ENCODE data around the gene ZC3H10. TPM values are rescaled to one million over a fixed set of nuclear protein-coding genes. Genes with fewer than 3 reads are reported as not detected.

Gene ZC3H10, protein sequence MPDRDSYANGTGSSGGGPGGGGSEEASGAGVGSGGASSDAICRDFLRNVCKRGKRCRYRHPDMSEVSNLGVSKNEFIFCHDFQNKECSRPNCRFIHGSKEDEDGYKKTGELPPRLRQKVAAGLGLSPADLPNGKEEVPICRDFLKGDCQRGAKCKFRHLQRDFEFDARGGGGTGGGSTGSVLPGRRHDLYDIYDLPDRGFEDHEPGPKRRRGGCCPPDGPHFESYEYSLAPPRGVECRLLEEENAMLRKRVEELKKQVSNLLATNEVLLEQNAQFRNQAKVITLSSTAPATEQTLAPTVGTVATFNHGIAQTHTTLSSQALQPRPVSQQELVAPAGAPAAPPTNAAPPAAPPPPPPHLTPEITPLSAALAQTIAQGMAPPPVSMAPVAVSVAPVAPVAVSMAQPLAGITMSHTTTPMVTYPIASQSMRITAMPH
- 2.4 to 3.7 TPM (median 2.8 TPM) in 5 replicates for total RNA-seq (2022; extraction: Qiagen RNA extraction; ENCODE audit: low read depth)

DNA sequence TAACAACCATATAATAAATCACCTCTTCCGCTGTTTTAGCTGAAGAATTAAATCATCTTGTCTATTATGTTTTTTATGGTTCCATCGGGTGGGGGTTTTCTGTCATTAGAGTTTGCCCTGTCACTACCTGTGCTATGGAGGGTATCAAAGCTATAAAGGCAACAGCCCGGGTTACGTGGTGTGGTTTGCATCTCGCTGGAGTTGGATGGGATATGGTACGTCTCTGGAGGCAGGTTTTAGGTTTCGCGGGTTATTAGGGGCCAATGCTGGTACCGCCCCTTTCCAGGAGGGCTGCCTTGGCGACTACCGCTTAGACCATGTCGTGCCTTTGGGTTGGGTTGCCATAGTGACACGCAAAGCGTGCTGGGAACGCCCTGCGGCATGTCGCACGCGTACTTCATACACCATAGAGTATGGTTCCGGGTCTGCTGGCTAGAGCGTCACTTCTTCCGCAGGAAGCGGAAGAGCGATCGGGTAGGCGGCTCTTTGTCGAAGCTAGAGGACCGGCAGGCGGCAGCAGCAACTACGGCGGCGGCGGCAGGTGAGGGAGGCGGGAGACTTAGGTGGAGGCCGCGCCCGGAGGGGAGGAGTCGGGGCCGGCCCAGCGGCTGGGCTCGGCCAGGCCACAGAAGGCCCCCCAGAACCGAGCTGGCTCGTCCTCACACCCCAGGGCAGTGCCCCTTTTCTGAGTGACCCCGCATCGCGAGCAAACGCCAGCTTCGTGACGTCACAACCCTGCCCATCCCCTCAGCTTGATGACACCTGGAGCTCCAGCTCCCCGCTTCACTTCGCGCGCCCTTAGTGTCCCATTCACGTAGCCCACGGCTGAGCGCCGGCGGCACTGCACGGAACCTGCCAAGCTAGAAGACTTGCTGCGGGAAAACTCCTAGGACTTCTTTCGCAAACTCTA lies at the start of gene ZC3H10:
ZC3H10 (plus strand) TSS at position 489 of the 910 bp plus-strand sequence. CDS start 2,297 bp downstream, outside the sequence.

DNA sequence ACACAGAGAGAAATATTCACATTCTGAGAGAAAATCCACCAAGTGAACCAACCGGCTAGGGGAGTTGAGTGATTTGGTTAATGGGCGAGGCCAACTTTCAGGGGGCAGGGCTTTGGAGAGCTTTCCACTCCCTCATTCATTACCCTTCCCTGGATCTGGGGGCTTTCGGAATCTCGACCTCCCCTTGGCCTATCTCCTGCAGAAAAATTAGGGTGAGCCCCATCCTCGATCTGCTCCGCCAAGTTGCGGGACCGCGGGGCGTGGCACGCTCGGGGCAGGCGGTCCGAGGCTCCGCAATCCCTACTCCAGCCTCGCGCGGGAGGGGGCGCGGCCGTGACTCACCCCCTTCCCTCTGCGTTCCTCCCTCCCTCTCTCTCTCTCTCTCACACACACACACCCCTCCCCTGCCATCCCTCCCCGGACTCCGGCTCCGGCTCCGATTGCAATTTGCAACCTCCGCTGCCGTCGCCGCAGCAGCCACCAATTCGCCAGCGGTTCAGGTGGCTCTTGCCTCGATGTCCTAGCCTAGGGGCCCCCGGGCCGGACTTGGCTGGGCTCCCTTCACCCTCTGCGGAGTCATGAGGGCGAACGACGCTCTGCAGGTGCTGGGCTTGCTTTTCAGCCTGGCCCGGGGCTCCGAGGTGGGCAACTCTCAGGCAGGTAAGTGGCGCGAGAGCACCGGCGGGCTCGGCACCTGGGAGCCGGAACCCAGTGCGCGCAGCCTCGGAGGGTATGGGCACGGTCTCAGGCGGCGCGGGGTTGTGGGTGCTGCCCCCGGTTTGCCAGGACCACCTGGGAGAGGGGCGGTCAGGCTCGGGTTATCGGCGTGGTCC lies 38.1 kb upstream of the ZC3H10 start, which contains the start of gene ERBB3:
ERBB3 (plus strand) TSS at position 443 of the 833 bp plus-strand sequence; CDS start at position 579, 136 bp downstream.

DNA sequence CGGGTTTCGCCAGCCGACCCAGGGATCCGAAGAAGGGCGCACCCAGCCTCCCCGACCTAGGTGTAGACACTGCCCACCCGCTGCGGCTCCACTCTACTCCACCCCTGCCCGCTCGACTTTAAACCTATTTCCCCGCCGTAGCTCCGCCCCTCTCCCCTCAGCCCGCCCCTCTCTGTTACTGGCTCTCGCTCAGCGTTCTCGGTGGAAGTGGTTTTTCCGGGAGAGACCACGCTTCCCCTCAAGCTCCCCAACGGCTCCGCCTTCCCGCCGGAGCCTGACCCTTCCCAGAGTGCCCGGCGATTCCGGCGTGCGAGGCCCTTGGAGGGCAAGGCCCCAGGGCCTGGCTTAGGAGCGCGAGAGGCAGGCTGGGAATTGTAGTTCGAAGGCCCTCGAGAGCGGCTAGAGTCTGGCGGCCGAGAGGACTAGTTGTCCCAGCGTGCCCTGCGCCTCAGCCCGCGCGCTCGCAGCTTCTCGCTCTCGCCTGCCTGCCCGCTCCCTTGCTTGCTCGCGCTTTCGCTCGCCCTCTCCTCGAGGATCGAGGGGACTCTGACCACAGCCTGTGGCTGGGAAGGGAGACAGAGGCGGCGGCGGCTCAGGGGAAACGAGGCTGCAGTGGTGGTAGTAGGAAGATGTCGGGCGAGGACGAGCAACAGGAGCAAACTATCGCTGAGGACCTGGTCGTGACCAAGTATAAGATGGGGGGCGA lies 13.8 kb upstream of the ZC3H10 start, which contains the start of gene PA2G4:
PA2G4 (plus strand) TSS at position 451 of the 706 bp plus-strand sequence; CDS start at position 630, 179 bp downstream.

DNA sequence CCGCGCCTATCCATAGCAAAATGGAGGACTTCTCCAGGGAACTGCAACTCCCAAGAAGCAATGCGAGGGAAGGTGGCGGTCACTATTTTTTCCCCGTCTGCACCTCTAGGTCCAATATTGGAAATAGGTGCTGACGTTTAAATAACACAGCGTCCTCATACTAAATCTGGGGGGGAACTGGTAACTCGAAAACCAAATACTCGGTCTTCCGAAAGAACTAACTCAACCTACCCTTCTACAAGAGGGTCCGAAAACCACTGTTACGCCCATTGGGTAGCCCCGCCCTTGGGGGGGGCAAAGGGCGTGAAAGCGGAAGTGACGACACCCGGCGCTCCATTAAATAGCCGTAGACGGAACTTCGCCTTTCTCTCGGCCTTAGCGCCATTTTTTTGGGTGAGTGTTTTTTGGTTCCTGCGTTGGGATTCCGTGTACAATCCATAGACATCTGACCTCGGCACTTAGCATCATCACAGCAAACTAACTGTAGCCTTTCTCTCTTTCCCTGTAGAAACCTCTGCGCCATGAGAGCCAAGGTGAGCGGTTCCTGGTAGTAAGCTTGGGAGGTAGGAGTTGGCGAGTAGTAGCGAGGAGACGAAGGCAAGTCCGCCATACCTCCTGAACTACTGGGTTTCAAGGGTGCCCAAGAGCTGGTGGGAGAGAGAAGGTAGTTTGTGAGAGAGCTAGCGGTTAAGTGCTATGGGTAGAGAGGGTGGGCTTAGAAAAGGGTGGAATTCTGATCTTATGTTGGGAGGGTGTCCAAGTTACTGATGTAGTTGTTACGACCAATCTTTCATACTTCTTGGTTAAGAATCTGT lies 1.6 kb upstream of the ZC3H10 start, which contains the start of gene RPL41:
RPL41 (plus strand) TSS at position 367 of the 815 bp plus-strand sequence.

DNA sequence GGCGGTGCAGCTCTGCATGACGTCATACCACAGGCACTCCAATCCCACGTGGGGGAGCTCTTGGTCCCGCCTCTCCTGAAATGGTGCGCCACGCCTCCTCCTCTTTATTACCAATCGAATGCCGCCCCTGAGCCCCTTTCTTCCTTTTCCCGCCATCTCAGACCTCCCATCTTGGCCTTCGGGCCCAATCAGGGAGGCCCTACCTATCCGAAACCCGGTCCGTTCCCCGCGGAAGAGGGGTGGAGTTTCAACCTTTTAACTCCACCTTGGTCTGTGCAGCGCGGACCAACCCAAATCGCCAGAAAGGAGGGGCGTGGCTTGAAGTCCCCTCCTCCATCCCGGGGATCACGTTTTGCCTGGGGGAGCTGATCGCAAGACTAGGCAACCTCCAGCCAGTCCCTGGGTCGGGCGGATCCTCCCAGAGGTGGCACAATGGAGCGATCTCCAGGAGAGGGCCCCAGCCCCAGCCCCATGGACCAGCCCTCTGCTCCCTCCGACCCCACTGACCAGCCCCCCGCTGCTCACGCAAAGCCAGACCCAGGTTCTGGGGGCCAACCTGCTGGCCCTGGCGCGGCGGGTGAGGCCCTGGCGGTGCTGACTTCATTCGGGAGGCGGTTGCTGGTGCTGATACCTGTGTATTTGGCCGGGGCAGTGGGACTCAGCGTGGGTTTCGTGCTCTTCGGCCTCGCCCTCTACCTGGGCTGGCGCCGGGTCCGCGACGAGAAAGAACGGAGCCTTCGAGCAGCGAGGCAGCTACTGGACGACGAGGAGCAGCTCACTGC lies 10.0 kb downstream of the ZC3H10 start, which contains the start of gene ESYT1:
ESYT1 (plus strand) TSS at position 380 of the 782 bp plus-strand sequence; CDS start at position 433, 53 bp downstream.

DNA sequence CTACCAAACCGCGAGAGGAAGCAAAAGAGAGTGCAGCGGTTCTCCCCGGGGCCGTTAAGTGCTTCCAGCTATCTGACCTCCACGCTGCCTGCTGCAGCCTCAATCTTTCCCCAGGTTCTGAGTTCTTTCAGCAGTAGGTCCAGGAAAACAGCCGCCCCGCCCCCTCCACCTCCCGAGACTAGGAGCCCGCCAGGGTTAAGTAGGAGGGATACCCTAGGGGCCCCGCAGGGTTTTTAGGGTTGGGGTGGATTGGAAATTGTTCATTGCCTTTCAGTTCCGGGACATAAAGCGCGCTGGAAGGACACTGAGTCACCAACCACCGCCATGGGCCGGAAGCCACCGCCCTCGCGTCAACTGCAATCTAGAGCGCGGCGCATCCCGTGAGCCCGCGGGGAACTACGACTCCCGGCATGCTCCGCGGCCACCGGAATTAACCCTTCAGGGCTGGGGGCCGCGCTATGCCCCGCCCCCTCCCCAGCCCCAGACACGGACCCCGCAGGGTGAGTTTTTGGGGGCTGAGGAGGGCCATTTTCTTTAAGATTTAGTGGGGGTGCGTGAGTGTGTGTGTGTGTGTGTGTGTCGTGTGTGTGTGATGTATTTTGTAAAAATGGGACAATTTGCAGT lies 34.2 kb downstream of the ZC3H10 start, which contains the start of gene MYL6B:
MYL6B (plus strand) TSS at position 456 of the 624 bp plus-strand sequence. CDS start 1,332 bp downstream, outside the sequence.

DNA sequence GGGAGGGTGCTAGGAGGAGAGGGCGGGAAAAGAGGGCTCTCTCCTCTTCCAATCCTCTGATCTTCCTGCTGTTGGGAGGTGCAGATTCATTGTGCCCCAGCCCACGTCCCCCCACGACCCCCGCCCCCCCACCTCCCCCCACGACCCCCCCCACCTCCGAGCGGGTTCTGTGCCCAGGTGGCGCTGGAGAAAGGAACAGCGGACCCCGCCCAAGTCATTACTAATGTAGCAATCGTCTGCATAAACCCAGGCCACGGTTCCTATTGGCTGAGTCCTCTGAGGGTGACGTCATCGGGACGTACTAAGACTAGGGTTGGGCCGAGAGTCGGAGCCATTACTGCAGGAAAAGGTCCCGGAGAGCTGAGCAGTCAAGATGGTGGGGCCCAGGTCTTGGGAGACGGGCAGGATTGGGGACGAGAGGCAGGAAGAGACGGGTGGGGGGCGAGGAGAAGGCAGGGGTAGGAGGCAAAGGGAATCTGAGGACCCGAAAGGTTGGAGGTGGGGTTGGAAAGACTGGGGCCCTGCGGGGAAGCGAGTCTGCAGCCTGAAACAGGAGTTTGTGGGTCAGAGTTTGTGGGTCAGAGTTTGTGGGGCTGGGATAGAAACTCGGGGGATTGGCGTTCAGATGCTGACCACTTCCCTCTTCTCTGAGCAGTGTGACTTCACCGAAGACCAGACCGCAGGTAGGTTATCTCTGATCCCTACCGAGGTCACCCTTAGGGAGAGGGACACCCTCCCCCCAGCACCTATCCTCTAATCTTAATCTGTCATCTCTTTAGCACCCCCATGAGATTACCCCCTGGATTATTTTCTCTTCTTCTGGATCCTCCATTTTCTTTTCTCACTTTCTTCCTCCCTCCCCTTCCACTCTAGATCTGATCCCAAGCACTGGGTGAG lies 40.2 kb downstream of the ZC3H10 start, which contains the start of gene MYL6:
MYL6 (plus strand) TSS at position 331 of the 897 bp plus-strand sequence; CDS start at position 374, 43 bp downstream.

Other genes with a start within 250 kb of the ZC3H10 start
- 35.9 to 40.2 TPM (median 38.8 TPM) in 5 replicates for gene PYM1, start 190.4 kb upstream of the ZC3H10 start, total RNA-seq (2022; extraction: Qiagen RNA extraction; ENCODE audit: low read depth)
- gene DGKA, start 187.1 kb upstream of the ZC3H10 start, total RNA-seq (2022; extraction: Qiagen RNA extraction; ENCODE audit: low read depth), result 16.5 to 20.0 TPM (median 19.3 TPM) in 5 replicates
- 0.75 to 1.4 TPM (median 0.87 TPM) in 5 replicates for gene PMEL, start 152.2 kb upstream of the ZC3H10 start, total RNA-seq (2022; extraction: Qiagen RNA extraction; ENCODE audit: low read depth)
- 55.0 to 59.1 TPM (median 57.1 TPM) in 5 replicates for gene CDK2, start 151.4 kb upstream of the ZC3H10 start, total RNA-seq (2022; extraction: Qiagen RNA extraction; ENCODE audit: low read depth)
- 23.6 to 34.7 TPM (median 34.3 TPM) in 5 replicates for gene RAB5B, start 144.2 kb upstream of the ZC3H10 start, total RNA-seq (2022; extraction: Qiagen RNA extraction; ENCODE audit: low read depth)
- 7.0 to 9.4 TPM (median 8.1 TPM) in 5 replicates for gene SUOX, start 121.0 kb upstream of the ZC3H10 start, total RNA-seq (2022; extraction: Qiagen RNA extraction; ENCODE audit: low read depth)
- gene IKZF4, start 97.2 kb upstream of the ZC3H10 start, total RNA-seq (2022; extraction: Qiagen RNA extraction; ENCODE audit: low read depth), result 1.8 to 3.4 TPM (median 2.4 TPM) in 5 replicates
- 641 to 1,011 TPM (median 739 TPM) in 5 replicates for gene RPS26, start 76.3 kb upstream of the ZC3H10 start, total RNA-seq (2022; extraction: Qiagen RNA extraction; ENCODE audit: low read depth)
- gene ERBB3, start 38.1 kb upstream of the ZC3H10 start, total RNA-seq (2022; extraction: Qiagen RNA extraction; ENCODE audit: low read depth), result 1.1 to 2.8 TPM (median 1.7 TPM) in 5 replicates
- gene PA2G4, start 13.7 kb upstream of the ZC3H10 start, total RNA-seq (2022; extraction: Qiagen RNA extraction; ENCODE audit: low read depth), result 293 to 379 TPM (median 323 TPM) in 5 replicates
- gene RPL41, start 1.6 kb upstream of the ZC3H10 start, total RNA-seq (2022; extraction: Qiagen RNA extraction; ENCODE audit: low read depth), result 5,266 to 6,618 TPM (median 5,546 TPM) in 5 replicates
- 59.0 to 74.9 TPM (median 65.7 TPM) in 5 replicates for gene ESYT1, start 10.0 kb downstream of the ZC3H10 start, total RNA-seq (2022; extraction: Qiagen RNA extraction; ENCODE audit: low read depth)
- gene MYL6B, start 34.3 kb downstream of the ZC3H10 start, total RNA-seq (2022; extraction: Qiagen RNA extraction; ENCODE audit: low read depth), result 71.8 to 84.7 TPM (median 75.8 TPM) in 5 replicates
- gene MYL6, start 40.1 kb downstream of the ZC3H10 start, total RNA-seq (2022; extraction: Qiagen RNA extraction; ENCODE audit: low read depth), result 2,092 to 2,946 TPM (median 2,208 TPM) in 5 replicates
- gene SMARCC2, start 71.2 kb downstream of the ZC3H10 start, total RNA-seq (2022; extraction: Qiagen RNA extraction; ENCODE audit: low read depth), result 30.7 to 37.5 TPM (median 36.2 TPM) in 5 replicates
- gene RNF41, start 103.7 kb downstream of the ZC3H10 start, total RNA-seq (2022; extraction: Qiagen RNA extraction; ENCODE audit: low read depth), result 20.2 to 25.5 TPM (median 24.6 TPM) in 5 replicates
- 58.0 to 66.9 TPM (median 62.4 TPM) in 5 replicates for gene NABP2, start 106.1 kb downstream of the ZC3H10 start, total RNA-seq (2022; extraction: Qiagen RNA extraction; ENCODE audit: low read depth)
- gene SLC39A5, start 111.8 kb downstream of the ZC3H10 start, total RNA-seq (2022; extraction: Qiagen RNA extraction; ENCODE audit: low read depth), result not detected in 5 replicates
- 36.4 to 49.1 TPM (median 44.3 TPM) in 5 replicates for gene ANKRD52, start 140.1 kb downstream of the ZC3H10 start, total RNA-seq (2022; extraction: Qiagen RNA extraction; ENCODE audit: low read depth)
- 16.4 to 20.6 TPM (median 19.3 TPM) in 5 replicates for gene COQ10A, start 148.7 kb downstream of the ZC3H10 start, total RNA-seq (2022; extraction: Qiagen RNA extraction; ENCODE audit: low read depth)
- 152 to 175 TPM (median 157 TPM) in 5 replicates for gene CS, start 182.1 kb downstream of the ZC3H10 start, total RNA-seq (2022; extraction: Qiagen RNA extraction; ENCODE audit: low read depth)
- gene CNPY2, start 197.7 kb downstream of the ZC3H10 start, total RNA-seq (2022; extraction: Qiagen RNA extraction; ENCODE audit: low read depth), result 117 to 168 TPM (median 137 TPM) in 5 replicates
- gene PAN2, start 215.7 kb downstream of the ZC3H10 start, total RNA-seq (2022; extraction: Qiagen RNA extraction; ENCODE audit: low read depth), result 11.9 to 16.2 TPM (median 14.3 TPM) in 5 replicates
- 0.42 to 0.74 TPM (median 0.59 TPM) in 5 replicates for gene IL23A, start 220.6 kb downstream of the ZC3H10 start, total RNA-seq (2022; extraction: Qiagen RNA extraction; ENCODE audit: low read depth)
- 10.6 to 11.7 TPM (median 11.3 TPM) in 5 replicates for gene STAT2, start 241.8 kb downstream of the ZC3H10 start, total RNA-seq (2022; extraction: Qiagen RNA extraction; ENCODE audit: low read depth)
- gene APOF, start 244.6 kb downstream of the ZC3H10 start, total RNA-seq (2022; extraction: Qiagen RNA extraction; ENCODE audit: low read depth), result not detected in 5 replicates